ENCODE measurements around the gene GNA15.

Gene GNA15

GRCh38 chr19:3148503-3148902 lies 12.7 kb downstream of the GNA15 start:
- H3K36me3 ChIP-seq (replicated peaks; ENCODE audit: low read depth, low read length) = peaks cover 46% of the 10 kb centered on the region
- no peak overlapping the region for H3K27ac ChIP-seq (ENCODE audit: low read length)
- TF ChIP-seq EZH2phosphoT487 (IDR thresholded peaks at IDR 0.05; ENCODE audit: low read depth) (no peak), CTCF (IDR thresholded peaks at IDR 0.05; ENCODE audit: low read depth, low read length) (no peak)
- H3K79me2 ChIP-seq (ENCODE audit: low read length) = peaks cover 50% of the 10 kb centered on the region
- peaks cover 6% of the 10 kb centered on the region; the same call in 1 of the 2 replicates for H4K20me1 ChIP-seq (ENCODE audit: insufficient read depth, low read length)
- H3K4me3 ChIP-seq (ENCODE audit: low read length) = peak overlapping the region; percentile 89; the same call in 1 of the 2 replicates
- peak overlapping the region; percentile 94 for H3K4me2 ChIP-seq (ENCODE audit: low read length)
- H2AFZ ChIP-seq (ENCODE audit: low read depth, low read length) = no peak overlapping the region
- H3K27me3 ChIP-seq (ENCODE audit: low read depth, low read length) = no peaks in the 10 kb centered on the region
- peaks cover 72% of the 10 kb centered on the region for H3K4me1 ChIP-seq (ENCODE audit: low read length)
- no peak overlapping the region for H3K9ac ChIP-seq (ENCODE audit: low read length)
- H3K9me3 ChIP-seq (ENCODE audit: insufficient read depth, low read length) = no peaks in the 10 kb centered on the region

GRCh38 chr19:3149089-3149488 lies 13.3 kb downstream of the GNA15 start:
- Histone ChIP-seq H3K79me2 (ENCODE audit: low read length) (peaks cover 55% of the 10 kb centered on the region), H3K36me3 (replicated peaks; ENCODE audit: low read depth, low read length) (peaks cover 51% of the 10 kb centered on the region), H4K20me1 (ENCODE audit: insufficient read depth, low read length) (peaks cover 6% of the 10 kb centered on the region), H3K4me3 (ENCODE audit: low read length) (peak overlapping the region; percentile 89), H3K9me3 (ENCODE audit: insufficient read depth, low read length) (no peaks in the 10 kb centered on the region), H3K4me1 (ENCODE audit: low read length) (peaks cover 78% of the 10 kb centered on the region), H3K4me2 (ENCODE audit: low read length) (peak overlapping the region; percentile 94), H3K27ac (ENCODE audit: low read length) (peak overlapping the region; percentile 82), H3K9ac (ENCODE audit: low read length) (peak overlapping the region; percentile 96), H3K27me3 (ENCODE audit: low read depth, low read length) (no peaks in the 10 kb centered on the region), H2AFZ (ENCODE audit: low read depth, low read length) (no peak overlapping the region)
- no peak for TF ChIP-seq CTCF (IDR thresholded peaks at IDR 0.05; ENCODE audit: low read depth, low read length)
- TF ChIP-seq EZH2phosphoT487 (IDR thresholded peaks at IDR 0.05; ENCODE audit: low read depth) = no peak

- Histone ChIP-seq H4K20me1 (ENCODE audit: insufficient read depth, low read length) (peaks cover 6% of the 10 kb centered on the region), H3K4me3 (ENCODE audit: low read length) (peak overlapping the region; percentile 89), H3K27me3 (ENCODE audit: low read depth, low read length) (no peaks in the 10 kb centered on the region), H3K9me3 (ENCODE audit: insufficient read depth, low read length) (no peaks in the 10 kb centered on the region), H3K9ac (ENCODE audit: low read length) (peak overlapping the region; percentile 96), H2AFZ (ENCODE audit: low read depth, low read length) (peak overlapping the region; percentile 32; the same call in 1 of the 2 replicates), H3K79me2 (ENCODE audit: low read length) (peaks cover 60% of the 10 kb centered on the region), H3K27ac (ENCODE audit: low read length) (peak overlapping the region; percentile 82), H3K36me3 (replicated peaks; ENCODE audit: low read depth, low read length) (peaks cover 56% of the 10 kb centered on the region), H3K4me1 (ENCODE audit: low read length) (peaks cover 84% of the 10 kb centered on the region), H3K4me2 (ENCODE audit: low read length) (peak overlapping the region; percentile 94)
- no peak for TF ChIP-seq EZH2phosphoT487 (IDR thresholded peaks at IDR 0.05; ENCODE audit: low read depth)
- no peak for TF ChIP-seq CTCF (IDR thresholded peaks at IDR 0.05; ENCODE audit: low read depth, low read length)
Measured at GRCh38 chr19:3149526-3150505, 14.0 kb downstream of the GNA15 start.

GRCh38 chr19:3150739-3151329 lies 15.0 kb downstream of the GNA15 start:
- Histone ChIP-seq H3K27me3 (ENCODE audit: low read depth, low read length) (no peaks in the 10 kb centered on the region), H4K20me1 (ENCODE audit: insufficient read depth, low read length) (peaks cover 6% of the 10 kb centered on the region), H3K4me1 (ENCODE audit: low read length) (peaks cover 88% of the 10 kb centered on the region), H3K9me3 (ENCODE audit: insufficient read depth, low read length) (no peaks in the 10 kb centered on the region), H3K4me2 (ENCODE audit: low read length) (peak overlapping the region; percentile 94), H3K79me2 (ENCODE audit: low read length) (peaks cover 69% of the 10 kb centered on the region), H3K4me3 (ENCODE audit: low read length) (peak overlapping the region; percentile 89), H2AFZ (ENCODE audit: low read depth, low read length) (no peak overlapping the region), H3K27ac (ENCODE audit: low read length) (peak overlapping the region; percentile 82), H3K36me3 (replicated peaks; ENCODE audit: low read depth, low read length) (peaks cover 66% of the 10 kb centered on the region), H3K9ac (ENCODE audit: low read length) (peak overlapping the region; percentile 96)
- TF ChIP-seq CTCF (IDR thresholded peaks at IDR 0.05; ENCODE audit: low read depth, low read length) = no peak
- TF ChIP-seq EZH2phosphoT487 (IDR thresholded peaks at IDR 0.05; ENCODE audit: low read depth) = no peak

All from OCI-LY3 (cell line).